ENCODE measurements around the gene SLC7A6.
A peak's percentile ranks its signal among the peaks of the same experiment; 100 is the strongest.

The SLC7A6 gene

DNA sequence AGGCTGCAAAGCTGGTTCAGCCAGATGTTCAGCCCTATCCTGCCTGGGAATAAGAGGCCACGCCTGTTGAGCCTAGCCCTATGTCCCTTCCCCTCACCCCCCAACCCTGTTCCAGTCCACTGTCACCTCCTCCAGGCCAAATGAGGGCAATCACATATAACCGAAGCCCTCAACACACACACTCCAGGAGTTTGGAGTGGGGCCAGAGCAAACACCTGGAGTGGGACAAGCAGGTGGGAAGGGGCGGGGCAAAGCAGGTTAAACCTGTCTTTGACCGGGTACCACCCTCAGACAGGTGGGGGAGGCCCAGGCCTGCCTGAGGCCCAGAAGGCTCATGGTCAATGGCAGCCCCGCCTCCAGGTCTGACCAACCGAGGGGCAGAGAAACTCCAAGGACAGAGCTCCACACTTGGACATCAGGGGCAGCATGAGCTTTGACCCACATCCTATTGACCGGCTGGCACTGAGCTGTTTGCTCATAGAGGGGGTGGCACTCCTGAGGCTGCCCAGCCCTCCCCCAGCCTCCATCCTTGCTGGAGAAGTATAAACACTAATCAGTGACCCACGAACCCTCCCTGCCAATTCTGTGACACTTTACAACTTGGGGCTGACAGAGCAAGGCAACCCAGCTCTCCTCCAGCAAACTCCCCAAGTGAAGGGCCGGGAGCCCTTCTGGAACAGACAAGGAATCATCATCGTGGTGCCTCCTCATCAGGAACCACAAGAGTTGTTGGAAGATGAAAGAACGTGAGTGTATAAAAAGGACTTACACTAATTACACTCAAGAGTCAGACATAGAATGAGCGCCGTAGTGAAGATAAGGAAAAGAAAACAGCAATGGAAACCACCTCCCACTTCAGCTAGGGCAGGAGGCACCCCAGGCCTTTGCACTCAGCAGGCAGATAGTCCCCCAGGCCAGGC, 29.9 kb upstream of the SLC7A6 start:
- DNase-seq (ENCODE audit: low read depth), result no peak
- H3K4me3 ChIP-seq (ENCODE audit: low read depth, low read length), result no peak overlapping the region

DNA sequence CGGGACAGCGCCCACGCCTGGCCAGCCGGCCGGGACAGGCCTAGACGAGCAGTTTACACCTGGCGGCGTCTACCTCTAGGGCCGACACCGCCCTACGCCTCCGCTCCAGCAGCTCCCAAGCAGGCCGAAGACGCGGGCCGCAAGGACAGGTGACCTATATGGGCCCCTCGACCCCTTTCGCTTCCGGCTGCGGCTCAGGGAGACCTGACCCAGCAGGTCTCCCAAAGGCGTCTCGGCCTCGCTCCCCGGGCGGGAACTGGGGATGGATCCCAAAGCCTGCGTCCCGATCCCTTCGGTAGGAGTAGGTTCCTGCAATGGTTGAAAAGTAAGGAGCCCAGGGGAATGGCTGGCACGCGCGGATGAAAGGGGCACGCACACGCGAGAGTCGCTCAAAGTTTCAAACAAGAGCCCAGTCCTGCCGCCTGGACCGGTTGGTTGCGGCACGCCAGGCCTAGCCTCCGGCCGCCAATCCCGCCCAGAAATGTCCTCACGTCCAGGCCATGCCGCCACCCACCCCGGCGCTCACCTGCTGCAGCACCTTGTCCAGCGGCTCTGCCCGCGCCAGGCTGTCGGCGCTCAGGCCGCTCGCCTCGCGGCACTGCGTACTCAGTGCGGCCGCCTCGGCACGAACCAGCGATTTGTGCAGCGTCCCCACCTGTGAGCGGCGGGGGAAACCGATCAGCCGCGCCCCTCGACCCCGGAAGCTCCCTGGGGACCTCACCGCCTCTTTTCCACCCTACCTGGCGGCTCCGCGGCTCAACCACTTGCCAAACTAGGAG, 29.0 kb upstream of the SLC7A6 start:
- no peak overlapping the region for H3K4me3 ChIP-seq (ENCODE audit: low read depth, low read length)
- DNase-seq (ENCODE audit: low read depth), result no peak
- TF ChIP-seq, protein P1, sequence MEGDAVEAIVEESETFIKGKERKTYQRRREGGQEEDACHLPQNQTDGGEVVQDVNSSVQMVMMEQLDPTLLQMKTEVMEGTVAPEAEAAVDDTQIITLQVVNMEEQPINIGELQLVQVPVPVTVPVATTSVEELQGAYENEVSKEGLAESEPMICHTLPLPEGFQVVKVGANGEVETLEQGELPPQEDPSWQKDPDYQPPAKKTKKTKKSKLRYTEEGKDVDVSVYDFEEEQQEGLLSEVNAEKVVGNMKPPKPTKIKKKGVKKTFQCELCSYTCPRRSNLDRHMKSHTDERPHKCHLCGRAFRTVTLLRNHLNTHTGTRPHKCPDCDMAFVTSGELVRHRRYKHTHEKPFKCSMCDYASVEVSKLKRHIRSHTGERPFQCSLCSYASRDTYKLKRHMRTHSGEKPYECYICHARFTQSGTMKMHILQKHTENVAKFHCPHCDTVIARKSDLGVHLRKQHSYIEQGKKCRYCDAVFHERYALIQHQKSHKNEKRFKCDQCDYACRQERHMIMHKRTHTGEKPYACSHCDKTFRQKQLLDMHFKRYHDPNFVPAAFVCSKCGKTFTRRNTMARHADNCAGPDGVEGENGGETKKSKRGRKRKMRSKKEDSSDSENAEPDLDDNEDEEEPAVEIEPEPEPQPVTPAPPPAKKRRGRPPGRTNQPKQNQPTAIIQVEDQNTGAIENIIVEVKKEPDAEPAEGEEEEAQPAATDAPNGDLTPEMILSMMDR (IDR thresholded peaks at IDR 0.05; ENCODE audit: insufficient read depth, low read depth, low read length, missing control alignments), result no peak

More for the DNA sequence above, 29.9 kb upstream of the SLC7A6 start:
- TF ChIP-seq, protein P1 (IDR thresholded peaks at IDR 0.05; ENCODE audit: insufficient read depth, low read depth, low read length, missing control alignments), result no peak

DNA sequence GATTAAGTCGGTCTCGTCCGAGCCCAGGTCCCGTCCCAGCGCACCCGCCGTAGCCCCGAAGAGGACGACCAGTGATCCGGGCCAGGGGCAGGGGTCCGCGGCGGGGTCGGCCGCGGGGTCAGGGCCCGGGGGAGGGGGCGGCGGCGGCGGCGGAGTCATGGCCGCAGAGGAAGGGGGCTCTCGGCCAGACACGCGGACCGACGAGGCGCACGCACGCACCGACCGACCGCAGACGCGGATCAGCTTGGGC, 28.5 kb upstream of the SLC7A6 start, which contains the start of gene ESRP2:
TSS of gene ESRP2 (minus strand) at position 241 of the 250 bp plus-strand sequence. CDS start at position 159, 82 bp downstream.
- peak within 1 kb of the TSS; percentile 57 for H3K4me3 ChIP-seq (ENCODE audit: low read depth, low read length)
- DNase-seq (ENCODE audit: low read depth), result no peak
- TF ChIP-seq, protein P1 (IDR thresholded peaks at IDR 0.05; ENCODE audit: insufficient read depth, low read depth, low read length, missing control alignments), result no peak

DNA sequence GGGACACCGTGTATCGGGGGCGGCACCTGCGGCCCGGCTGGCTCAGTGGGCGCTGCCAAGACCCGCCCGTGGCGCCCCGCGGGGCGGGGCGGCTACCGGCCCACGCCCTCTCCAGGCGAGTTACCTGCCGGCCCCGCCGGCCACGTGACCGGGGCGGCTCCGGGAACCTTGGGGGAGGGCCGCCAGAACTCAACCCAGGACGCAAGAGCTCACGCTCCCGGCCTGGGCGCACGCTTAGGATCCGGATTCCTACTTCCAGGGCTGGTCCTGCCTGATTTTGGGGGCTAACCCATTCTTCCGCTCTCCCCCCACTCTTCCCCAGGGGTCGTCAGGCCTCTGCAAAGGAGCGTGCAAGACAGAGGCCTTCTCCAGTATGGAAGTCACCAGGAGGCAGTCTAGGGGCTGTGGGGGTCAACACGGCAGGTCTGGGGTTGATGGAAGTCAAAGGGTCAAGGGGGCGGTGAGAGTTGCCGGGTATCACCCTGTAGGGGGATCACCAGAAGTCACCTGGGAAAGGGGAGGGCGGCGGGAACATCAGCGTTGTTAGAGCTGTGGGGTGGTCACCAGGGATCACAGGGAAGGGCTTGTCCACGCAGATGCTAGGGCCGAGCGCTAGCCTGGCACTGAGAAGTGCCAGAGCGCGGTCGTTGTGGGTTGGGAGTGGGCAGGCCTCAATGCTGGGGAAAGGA, 28.0 kb upstream of the SLC7A6 start:
- H3K4me3 ChIP-seq (ENCODE audit: low read depth, low read length), result peak overlapping the region; percentile 57
- DNase-seq (ENCODE audit: low read depth), result no peak
- TF ChIP-seq, protein P1 (IDR thresholded peaks at IDR 0.05; ENCODE audit: insufficient read depth, low read depth, low read length, missing control alignments), result no peak

DNA sequence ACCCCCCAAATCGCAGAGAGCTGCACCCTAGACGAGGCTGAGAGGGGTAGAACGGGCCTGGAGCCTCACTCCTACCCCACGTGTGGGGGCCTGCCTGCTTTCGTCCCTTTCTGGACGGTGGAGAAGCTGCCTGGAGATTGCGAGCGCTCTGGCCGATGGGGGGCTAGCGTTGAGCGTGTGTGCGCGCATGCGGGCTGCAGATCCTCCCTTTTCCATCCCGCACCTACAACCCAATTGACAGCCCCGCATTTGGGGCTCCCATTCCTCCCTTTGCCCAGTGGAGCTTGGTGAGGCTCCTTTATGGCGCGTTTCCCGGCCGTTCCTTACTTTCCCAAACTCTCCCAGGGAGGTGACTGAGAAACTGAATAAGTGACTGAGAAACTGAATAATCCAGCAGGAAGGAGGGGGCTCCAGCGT, 27.5 kb upstream of the SLC7A6 start:
- DNase-seq (ENCODE audit: low read depth), result no peak
- TF ChIP-seq, protein P1 (IDR thresholded peaks at IDR 0.05; ENCODE audit: insufficient read depth, low read depth, low read length, missing control alignments), result no peak
- peak overlapping the region; percentile 57 for H3K4me3 ChIP-seq (ENCODE audit: low read depth, low read length)

DNA sequence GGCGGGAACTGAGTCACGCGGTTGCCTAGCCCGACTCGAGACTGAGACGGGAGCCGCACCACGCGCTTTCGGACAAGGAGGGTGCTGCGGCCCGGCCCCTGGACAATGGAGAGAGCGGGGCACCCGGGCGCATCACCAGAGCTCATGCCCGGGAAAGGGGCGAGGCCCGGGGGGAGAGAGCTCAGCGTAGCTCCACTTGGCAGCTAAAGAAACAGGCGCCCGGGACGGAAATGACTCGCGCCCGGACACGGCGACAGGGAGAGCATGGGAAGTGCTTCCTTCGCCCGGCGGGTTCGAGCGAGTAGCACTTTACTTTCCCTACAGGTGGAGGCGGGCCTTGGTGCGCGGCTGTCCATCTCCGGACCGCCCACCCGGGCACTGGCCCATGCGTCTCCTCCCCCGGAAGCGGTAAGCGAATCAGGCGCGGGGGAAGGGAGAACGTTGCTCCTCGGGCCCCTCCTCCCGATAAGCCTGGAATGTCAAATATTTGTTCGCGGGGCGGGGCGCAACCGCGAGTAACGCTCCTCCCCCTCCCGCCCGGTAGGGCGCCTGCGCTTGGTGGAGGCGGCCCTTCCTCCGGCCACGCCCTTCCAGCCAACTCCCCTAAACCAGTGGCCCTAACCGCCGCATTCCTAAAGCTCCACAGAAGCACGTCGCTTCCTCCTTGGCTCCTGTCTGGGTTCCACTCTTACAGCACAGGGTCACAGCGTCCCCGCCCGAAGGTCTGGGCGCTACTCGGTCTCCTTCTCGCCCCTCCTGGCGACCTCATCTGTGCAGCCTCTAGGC, 26.9 kb upstream of the SLC7A6 start:
- peak overlapping the region; percentile 57 for H3K4me3 ChIP-seq (ENCODE audit: low read depth, low read length)
- TF ChIP-seq, protein P1 (IDR thresholded peaks at IDR 0.05; ENCODE audit: insufficient read depth, low read depth, low read length, missing control alignments), result no peak

More for the DNA sequence above, 26.9 kb upstream of the SLC7A6 start:
- peak; percentile 98 for DNase-seq (ENCODE audit: low read depth)
